Left forelimb (tissue), 1 donor: ENCODE results near the gene PROCA1.
"Not testable (repeated sequence)": the region's sequence is repeated elsewhere in the genome, so short reads cannot be mapped to it uniquely, and the experiment has no call there.

Experiments
- DNase-seq: peaks from one replicate; pipeline ENCODE4 v3.0.0-alpha.2; 2018; ENCODE audit warnings: low spot score

The PROCA1 gene

GRCh38 chr17:28725660-28726225, 14.1 kb upstream of the PROCA1 start:
- DNase-seq, result peak; percentile 84

- DNase-seq, result no peak
Measured at GRCh38 chr17:28725166-28725659, 13.5 kb upstream of the PROCA1 start.

- no peak for DNase-seq
Measured at GRCh38 chr17:28724500-28725165, 12.9 kb upstream of the PROCA1 start.

DNA sequence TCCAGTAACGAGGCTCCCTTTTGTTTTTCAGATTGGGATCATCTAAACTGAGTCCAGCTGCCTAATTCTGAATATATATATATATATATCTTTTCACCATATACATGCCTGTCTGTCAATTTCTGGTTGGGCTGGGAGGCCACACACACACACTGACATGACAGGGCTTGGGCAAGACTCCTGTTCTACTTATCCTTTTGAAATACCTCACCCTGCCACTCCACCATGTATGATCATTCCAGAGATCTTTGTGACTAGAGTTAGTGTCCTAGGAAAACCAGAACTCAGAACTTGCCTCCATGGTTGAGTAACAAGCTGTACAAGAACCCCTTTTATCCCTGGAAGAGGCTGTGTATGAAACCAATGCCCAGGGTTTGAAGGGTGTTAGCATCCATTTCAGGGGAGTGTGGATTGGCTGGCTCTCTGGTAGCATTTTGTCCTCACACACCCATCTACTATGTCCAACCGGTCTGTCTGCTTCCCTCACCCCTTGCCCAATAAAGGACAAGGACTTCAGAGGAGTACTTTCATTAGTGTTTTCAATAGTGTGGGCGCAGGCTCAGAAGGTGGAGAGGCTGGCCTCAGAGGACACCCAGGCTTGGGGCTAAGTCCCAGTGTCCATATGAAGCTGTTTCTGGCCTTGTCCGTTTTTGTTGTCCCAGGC, 12.3 kb upstream of the PROCA1 start:
- DNase-seq, result not testable (repeated sequence)

DNA sequence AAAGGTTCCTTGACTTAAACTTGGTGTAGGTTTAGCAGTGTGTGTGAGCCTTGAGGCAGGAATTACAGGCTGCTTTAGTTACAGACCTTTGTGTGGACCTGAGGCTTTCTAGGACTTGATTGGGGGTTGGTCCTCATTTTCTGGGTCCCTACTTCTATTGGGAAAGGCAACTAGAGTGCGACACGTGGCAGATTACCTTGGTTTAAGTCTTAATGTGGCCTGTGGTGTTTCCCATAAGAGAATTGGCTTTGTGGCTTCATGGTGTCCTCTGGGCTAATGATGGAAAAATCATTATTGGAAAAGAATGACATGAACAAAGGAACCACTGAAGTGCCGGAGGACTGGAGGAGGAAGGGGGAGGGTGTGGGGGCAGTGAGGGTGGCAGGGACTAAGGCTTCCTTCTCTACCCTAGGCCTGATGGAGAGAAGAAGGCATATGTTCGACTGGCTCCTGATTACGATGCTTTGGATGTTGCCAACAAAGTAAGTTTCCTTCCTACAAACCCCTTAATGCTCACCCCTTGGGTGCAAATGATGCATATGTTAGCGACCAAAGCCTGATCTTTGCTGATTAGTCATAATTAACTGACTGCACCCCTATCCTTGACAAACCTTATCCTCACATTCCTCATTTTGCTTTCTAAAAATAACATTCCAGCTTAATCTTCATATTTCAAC, 11.6 kb upstream of the PROCA1 start:
- no peak for DNase-seq

DNA sequence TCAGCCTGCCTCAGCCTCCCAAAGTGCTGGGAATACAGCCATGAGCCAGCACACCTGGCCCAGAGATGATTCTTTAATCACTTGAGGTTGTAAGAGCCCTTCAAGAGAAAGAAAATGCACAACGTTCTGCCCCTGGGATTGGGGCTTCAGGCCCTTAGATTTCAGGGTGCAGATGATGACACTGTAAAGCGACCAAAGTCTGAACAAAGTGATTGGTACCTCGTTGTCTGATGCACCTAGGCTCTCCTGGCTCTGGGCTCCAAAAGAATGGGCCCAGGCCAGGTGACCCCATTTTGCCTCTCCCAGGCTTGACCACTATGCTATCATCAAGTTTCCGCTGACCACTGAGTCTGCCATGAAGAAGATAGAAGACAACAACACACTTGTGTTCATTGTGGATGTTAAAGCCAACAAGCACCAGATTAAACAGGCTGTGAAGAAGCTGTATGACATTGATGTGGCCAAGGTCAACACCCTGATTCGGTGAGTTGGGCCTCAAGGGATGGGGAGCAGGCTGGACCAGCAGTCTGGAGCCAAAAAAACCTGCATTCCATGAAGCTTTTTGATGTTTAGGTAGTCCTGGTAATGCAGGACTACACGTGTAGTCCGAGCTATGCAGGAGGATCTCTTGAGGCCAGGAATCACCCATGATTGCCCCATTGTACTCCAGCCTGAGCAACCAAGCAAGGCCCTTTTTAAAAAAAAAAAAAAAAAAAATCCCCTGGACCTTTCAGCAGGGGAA, 10.9 kb upstream of the PROCA1 start:
- no peak for DNase-seq

GRCh38 chr17:28720997-28721329, 9.3 kb upstream of the PROCA1 start:
- not testable (repeated sequence) for DNase-seq

- no peak for DNase-seq
Measured at GRCh38 chr17:28720247-28720996, 8.7 kb upstream of the PROCA1 start.

GRCh38 chr17:28719021-28719433, 7.3 kb upstream of the PROCA1 start:
- no peak for DNase-seq

DNA sequence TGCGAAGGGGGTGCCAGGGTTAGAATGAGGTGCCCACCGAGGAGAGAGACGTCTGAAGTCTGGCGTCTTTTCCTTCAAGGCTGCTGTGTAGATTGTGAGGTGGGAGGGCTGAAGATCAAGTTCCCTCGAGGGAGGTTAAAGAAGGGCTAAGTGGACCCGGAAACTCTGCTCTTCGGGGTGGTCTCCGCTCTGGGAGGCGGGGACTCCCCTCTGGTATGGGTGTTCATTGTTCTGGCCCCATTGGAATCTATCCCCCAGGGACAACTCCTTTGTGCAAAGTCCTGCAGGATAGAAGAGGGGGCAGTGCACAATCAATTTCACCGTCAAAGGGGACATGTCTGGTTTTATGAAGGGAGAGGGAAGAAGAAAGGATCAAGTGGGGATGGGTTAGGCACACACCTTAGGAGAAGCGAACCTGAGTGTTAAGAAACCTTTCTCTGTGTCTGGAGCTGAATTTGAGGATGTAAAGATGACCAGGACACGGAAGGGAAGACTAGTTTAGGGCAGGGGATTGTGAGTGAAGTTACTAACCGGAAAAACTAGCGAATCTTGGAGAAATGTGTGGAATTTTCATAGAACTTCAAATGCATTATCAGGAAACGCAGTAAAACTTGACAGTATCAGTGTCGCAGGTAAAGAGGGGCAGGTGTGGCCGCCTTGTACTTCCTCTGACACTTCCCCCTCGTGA, 6.8 kb upstream of the PROCA1 start:
- DNase-seq, result no peak

GRCh38 chr17:28717578-28718332, 6.1 kb upstream of the PROCA1 start, which contains the start of gene RAB34:
Gene RAB34 (minus strand): TSS chr17:28717868. CDS start chr17:28717266, 602 bp downstream.
- DNase-seq, result peak; percentile 94

DNA sequence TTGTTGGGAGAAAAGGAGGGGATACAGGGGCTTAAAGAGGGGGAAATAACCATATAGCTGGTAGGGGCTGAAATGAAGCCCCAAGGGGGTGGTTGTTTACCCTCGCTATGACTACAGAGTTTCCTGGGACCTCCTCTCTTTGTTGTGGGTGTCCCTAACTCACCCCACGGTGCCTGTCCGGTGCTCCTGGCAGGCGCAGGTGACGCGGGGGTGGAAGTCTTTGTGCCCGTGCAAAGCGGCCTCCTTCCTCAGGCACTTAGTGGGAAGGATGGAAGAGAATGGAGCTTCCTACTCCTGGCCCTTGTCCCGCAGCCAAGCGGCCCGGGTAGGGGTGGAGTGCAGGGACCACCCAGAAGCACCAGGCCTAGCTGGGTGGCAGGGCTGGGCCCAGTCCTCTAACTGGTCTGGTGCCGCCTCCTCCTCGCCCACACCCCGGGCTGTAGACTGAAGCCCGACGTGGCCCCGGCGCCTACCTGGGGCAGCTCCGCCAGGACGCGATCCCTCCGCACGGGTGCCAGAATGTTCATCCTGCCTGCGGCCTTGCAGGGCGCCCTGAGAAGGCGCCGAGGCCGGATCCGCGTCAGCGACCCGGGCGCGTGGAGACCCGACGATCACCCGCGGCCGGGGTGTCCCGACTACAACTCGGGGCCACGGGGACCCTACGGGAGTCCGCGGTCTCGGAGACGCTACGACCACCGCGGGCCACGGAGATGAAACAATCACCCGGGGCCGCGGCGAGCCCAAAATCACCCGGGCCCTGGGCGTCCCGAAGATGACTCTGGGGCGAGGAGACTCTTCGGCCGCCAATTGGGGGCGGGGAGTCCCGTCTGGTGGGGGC, 5.3 kb upstream of the PROCA1 start:
- no peak for DNase-seq

DNA sequence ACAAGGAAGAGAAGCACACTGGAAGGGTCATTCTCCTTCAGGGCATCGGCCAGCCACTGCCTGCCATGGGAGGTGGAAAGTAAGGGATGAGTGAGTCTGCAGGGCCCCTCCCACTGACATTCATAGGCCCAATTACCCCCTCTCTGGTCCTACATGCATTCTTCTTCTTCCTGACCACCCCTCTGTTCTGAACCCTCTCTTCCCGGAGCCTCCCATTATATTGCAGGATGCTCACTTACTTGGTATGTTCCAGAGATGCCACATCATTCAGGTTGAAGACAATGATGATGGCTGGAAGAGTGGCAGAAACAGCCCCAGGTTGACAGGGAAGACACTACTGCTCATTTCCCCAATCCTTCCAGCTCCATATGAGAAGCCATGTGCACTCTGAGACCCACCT, 3.5 kb upstream of the PROCA1 start:
- no peak for DNase-seq

GRCh38 chr17:28714281-28714680, 2.6 kb upstream of the PROCA1 start:
- no peak for DNase-seq

DNA sequence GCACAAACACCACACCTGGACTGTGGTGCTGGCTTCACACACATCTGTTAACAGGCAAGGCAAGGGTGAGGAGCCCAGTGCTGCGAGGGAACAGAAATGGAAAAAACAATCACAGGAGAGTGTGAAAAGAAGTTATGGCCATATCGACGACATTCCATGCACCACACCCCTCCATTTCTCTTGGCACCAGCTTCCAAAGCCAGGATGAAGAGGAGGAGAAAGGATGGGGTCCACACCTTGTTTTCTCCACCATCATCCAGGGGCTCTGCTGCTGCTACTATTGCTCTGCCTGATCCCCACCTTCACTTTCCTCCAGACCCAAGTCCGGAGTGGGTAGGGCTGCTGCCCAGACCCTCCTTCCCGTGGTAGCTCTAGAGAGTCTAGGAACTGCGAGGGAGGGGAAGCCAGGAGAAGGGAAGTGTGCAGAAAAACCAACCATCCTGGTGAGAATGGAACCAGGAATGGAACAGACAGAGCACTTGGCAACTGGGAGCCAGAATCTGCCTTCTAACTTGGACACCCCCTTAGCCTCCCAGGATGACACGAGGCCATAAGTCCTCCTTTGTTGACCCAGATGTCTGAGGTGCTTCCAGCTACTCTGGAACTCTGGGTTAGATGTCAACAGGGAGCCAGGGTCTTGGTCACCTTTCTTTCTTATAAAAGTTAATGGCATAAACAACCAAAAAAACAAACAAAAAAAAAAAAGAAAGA, 1.2 kb upstream of the PROCA1 start:
- DNase-seq, result no peak

DNA sequence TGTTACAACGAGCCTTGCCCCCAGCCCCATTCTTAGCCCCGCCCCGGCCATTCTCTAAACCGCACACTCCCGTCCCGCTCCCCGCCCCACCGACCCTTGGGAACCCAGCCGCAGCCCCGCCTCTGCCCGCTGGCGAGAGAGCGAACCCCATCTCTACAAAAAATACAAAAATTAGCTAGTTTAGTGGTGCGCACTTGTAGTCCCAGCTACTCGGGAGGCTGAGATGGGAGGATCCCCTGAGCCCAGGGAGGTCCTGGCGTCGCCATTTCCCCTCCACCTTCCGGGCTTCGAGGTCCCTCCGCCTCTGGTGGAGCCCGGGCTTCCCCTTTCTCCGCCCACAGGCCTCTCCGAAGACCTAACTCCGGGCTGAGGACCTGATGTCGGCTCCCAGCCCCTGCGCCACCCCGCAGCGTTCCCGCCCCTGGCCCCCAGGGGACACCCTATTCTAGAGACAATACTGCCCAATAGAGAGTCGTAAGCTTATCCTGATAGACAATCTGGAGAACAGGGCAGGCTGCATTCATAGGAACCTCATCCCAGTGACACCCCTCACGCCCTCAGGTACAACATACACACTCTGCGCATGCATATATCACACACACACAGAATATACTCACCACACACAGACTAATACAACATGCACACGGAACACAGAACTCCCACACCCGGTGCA, 480 bp upstream of the PROCA1 start:
- DNase-seq, result peak; percentile 74

DNA sequence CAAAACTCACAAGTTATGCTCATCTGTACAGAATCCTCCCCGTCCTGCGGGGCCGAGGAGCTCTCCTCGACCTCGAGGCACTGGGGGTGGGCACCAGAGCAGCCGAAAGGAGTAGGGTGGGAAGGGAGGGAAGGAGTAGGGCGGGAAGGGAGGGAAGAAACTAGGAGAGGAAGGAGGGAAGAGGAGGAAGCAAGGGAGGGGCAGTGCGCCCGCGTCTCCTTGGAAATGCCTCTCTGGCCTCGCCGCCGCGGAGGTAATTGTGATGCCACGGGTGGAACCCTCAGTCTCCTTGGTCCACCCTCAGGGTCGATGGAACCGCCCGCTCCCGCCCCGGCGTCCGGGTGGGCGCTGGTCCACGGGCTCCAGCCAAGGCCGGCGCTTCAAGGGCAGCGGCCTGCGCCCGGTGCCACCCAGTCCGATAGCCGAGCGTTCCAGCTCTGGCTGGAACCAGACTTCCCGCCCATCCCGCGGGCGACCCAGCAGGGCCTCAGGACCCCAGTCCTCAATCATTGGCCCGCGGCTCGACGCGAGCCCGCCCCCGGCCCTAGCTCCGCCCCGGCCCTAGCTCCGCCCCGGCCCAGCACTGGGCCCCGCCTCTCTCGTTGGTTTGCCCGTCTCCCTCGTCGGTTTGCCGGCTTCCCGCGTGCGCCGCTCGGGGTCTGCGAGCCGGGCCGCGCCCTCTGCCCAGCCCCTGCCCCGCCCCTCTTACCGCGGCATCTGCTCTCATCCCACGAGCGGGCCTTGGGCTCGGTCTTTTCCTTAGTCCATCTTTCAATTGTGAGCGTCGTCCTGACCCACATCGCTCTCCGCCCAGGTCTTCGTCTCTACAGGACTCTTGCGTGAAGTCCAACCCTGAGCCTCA, 596 bp downstream of the PROCA1 start:
- peak; percentile 97 for DNase-seq
